Activated CD4-positive, CD25-positive, alpha-beta regulatory T cell (primary cell): ENCODE measurements around the gene MUC20.
"Not testable (repeated sequence)": the region's sequence is repeated elsewhere in the genome, so short reads cannot be mapped to it uniquely, and the experiment has no call there.

Experiments used
- DNase-seq, 4 experiments: peaks; one replicate each; lab custom pipeline; 2025; lab: John Stamatoyannopoulos, UW

Gene MUC20

DNA sequence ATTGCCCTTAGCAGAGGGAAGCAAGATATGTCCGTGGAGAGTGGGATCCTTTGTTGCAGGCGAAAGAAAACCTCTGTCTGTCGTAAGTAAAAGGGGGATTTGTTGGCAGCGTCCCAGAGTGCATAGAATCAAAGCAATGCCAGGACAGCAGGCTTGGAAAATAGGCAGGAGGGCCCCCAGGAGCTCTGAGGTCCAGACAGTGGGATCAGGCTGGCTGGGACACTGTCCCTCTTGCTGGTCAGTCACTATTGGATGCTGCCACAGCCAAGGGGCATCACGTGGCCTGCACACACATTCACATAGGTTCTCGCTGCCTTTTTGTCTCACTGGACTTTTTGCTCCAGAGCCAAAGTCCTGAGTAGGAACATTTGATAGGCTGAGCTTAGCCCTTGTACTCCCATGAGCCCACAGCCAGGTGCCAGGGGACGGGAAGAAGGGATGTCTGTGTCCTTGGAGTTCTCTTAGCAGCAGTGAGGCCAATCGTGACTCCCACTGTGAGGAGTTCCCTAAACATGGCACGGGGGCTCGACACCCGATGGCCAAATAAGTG is 10.7 kb downstream of the MUC20 start:
- no peak for DNase-seq

DNA sequence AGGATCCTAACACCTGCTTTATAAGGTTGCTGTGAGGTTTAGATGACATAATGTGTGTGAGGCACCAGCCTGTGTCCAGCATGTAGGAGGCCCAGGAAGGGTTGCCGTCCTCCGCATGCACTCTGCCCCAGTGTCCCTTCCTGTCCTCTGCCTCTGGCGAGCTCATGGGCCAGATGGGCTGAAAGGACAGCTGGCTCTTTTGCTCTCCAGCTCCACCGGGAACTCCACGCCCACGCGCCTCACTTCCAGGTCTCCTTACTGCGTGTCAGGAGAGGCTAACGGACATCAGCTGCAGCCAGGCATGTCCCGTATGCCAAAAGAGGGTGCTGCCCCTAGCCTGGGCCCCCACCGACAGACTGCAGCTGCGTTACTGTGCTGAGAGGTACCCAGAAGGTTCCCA is 12.2 kb downstream of the MUC20 start:
- DNase-seq, result no peak

DNA sequence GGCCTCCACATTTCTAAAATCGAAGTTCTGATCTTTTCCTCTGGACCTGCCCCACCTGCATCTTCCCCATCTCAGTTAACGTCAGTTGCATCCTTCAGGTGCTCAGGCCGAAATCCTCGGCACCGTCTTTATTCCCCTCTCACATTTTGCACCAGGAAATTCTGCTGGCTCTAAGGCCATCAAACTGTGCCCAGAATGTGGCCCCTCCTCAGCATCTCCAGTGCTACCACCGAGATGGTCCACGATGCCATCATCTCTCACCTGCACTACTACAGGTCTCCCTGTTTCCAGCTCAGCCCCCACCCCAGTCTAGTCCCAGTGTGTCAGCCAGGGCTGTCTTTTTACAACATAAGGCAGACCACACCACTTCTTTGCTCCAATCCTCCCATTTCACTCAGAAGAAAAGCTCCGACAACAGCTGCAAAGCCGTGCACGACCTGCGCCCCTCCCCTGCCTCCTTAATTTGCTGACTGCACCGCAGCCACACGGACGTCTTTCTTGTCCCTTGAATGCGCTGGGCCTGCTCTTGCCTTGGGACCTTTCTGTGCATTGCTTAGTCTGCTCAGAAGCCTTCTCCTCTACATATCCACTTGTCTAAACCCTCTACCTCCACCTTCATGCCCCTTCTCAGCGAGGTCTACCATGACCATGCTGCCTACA is 14.4 kb downstream of the MUC20 start:
- DNase-seq, result no peak

DNA sequence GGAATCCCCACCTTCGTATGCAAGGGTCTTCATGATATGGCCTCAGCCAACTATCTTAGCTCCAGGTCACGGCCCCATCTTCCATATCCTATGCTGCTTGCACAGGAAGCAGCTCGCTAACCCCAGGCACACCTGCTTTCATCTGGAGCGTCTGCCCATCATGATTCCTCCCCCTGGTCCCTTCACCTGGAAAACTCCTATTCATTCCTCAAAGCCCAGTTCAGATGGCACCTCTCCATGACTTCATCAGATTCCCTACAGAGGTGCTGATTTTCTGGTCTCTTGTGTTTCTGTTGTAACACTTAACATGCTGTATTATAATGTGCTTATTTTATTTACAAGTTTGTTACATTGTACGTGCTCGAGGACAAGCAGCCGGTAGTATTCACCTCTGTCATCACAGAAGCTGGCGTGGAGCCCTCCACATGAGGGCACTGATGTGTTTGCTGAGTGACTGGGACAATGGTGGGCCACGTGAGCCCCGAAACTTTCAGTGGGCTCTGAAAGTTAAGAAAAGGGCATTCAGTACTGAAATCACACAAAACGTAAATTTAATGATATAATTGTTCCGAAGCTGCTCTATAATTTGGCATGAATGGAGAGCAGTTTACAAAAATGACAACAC is 16.2 kb downstream of the MUC20 start:
- no peak for DNase-seq

DNA sequence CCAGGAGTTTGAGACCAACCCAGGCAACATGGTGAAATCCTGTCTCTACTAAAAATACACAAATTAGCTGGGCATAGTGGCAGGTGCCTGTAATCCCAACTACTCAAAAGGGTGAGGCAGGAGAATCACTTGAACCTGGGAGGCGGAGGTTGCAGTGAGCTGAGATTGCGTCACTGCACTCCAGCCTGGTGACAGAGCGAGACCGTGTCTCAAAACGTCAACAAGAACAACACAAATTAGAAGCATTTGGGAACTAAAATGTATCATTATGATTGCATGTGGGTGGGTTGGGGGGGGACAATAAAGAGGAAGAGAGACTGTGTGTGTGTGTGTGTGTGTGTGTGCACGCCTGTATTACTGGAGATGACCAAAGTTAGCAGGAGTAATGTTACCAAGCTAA is 17.0 kb downstream of the MUC20 start:
- DNase-seq, result not testable (repeated sequence)

DNA sequence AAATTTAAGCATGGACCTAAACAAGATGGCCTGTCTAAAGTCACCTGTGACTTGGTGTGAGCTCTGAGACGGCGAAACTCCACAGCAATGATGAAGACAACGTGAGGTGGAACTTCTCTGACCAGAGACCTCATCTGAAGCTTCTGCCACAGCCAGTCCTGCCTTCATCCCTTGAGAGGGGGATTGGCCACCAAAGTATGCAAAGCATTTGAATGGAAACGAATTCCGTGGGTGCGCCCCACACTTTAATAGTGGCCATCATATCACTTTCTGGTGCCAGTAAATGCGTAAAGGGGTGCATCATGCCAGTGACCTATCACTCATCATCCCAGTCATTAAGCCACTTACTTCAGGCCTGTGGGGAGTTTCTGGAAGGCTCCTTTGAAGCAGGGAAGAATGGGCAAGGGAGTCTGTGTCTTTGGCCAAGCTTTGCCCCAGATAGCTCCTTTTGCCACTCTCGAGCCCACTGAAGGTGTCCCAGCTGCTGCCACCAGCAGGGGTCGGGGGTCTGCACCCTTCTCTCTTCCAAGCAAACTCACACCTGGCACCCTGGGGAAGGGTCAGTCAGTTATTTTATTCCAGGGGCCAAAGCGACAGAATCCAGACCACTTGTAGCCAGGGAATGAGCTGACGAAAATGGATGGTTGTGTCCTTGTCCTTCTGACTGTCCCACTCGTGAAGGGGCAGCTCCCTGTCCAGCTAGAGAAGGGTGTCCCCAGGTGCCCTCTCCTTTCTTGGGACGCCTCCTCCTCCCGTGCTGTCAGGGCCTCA is 17.7 kb downstream of the MUC20 start:
- DNase-seq, result no peak

DNA sequence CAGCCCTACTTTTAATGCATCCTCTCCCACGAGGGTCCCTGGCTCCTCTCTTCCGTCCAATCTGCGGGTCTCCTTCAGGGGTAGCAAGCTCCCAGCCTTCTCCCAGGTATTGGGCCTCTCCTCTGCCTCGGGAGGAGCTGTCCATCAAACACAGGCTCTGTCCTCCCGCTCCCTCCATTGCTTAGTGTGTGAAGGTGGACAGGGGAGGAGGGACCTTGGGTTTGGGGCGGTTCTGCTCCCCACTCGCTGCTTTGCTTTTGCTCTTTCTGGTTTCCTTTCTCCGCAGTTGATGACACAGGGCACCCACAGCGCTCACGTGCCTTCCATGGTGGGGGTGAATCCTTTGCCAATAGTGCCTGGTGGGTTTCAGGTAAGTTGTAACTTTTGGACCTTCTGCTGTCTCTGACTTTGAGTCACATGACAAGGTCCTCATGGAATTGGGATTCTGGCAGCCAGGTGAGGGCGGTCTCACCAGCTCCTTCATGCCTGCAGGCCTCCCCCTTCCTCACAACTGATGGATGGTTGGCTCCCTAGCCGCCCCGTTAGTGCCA is 18.9 kb downstream of the MUC20 start:
- no peak for DNase-seq

DNA sequence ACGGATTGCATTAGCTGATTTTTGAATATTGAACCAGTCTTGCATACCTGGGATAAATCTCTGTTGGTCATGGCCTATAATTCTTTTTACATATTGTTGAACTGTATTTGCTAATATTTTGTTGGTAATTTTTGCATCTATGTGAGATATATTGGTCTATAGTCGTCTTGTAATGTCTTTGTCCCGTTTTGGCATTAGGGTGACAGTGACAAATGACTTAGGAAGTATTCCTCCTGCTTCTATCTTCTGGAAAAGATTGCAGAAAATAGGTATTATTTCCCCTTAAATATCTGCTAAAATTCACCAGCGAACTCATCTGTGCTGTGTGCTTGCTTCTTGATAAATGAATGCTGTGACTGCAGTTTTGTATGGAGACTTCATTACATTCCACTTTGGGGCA is 23.7 kb downstream of the MUC20 start:
- DNase-seq, result no peak

DNA sequence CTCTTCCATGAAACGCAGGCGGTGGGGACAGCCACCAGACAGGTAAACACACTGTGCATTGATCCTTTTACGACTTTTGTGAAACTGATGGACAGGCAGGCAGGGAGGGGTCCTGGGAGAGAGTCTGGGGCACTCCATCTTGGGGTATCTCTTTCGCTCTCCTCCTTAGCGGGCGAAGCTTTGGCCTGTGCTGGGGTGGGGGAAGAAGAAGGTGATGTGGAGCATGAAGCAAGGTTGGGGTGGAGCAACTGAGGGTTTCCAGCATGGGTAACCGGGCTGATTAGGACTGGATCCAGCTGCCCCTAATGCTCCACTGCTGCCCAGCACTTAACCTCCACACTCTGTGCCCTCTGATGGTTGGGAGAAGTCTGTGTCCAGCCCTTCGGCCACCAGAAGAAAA is 25.6 kb downstream of the MUC20 start:
- DNase-seq, result no peak

DNA sequence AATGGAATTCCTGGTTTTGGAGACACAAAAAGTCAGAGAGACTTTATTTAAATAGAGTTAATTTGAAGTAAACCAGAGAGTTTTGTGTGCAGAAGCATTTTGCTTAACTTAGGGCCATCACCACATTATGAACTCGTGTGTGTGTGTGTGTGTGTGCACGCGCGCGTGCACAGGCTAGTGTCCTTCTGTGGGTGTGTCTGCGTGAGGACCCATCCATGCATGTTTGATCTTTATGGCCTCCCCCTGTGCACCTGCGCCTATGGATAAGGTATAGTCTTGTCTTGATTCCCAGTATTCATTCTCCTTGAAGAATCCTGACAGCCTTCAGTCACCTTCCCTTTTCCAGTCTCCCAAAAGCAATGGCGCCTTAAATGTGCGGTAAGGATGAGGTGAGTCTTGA is 26.0 kb downstream of the MUC20 start:
- no peak for DNase-seq

DNA sequence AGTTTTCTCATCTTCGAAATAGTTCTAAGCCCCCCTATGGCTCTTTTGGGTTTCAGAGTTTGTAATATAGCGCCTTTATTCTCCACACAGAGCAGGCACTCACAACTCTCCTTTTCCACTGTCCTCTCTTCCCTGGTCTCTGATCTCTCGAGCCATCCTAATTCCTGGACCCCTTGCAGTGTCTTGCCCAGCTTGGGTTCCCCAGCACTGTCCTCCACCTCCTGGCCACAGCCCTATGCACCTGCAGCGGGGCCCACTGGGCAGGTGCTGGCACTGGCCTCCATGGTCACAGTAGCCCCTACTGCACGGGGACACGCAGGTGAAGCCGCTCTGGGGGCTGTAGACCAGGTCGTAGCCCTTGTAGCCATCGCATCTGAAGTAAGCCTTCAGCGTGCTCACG is 27.9 kb downstream of the MUC20 start:
- no peak for DNase-seq

DNA sequence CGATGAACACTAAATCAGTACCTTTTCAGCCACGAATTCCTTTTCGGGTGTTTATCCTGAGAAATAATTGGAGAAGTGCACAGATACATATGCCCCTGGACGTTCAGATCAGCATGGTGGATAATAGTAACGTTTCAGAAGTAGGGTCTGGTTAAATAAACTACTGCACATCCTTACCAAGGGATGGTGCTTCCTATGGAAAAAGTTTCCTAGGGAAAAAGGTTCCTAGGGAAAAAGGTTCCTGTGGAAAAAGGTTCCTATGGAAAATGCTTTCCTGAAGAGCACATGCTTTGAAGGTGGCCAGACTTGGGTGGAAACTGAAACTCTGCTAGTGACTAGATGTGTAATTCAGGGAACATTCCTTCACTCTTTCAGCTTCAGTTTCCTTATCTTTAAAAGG is 28.3 kb downstream of the MUC20 start:
- not testable (repeated sequence) for DNase-seq

DNA sequence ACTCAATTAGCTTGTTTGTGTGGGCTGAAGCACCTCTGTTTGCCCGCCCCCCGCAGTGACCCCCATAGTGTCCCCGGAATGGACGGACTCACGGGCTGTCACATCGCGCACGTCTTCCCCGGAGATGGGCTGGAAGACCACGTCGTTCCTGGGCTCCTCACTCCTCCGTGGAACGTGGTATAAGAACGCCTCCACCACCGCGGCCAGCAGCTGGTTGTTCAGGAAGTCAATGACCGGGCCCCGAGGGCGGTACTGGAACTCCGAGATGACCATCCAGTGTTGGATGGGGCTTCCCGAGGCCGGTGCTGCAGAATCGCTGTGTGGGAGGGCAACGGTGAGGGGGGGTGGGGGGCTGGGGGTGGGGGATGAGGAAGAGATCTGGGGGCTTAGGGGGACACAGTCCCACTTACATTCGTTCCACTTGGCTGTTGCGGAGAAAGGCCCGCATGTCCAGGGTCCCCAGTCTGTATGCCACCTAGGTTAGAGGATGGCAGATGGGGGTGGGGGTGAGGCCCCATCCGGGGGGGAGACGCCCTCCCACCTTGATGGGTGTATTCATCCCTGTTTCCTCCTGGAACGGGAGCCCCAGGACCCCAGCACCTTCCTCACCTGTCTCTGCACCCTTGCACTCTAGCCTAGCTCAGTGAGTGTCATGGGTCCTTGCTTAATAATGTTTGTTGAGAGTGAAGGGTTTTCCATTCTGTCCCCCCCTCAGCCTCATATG is 30.2 kb downstream of the MUC20 start:
- no peak for DNase-seq

DNA sequence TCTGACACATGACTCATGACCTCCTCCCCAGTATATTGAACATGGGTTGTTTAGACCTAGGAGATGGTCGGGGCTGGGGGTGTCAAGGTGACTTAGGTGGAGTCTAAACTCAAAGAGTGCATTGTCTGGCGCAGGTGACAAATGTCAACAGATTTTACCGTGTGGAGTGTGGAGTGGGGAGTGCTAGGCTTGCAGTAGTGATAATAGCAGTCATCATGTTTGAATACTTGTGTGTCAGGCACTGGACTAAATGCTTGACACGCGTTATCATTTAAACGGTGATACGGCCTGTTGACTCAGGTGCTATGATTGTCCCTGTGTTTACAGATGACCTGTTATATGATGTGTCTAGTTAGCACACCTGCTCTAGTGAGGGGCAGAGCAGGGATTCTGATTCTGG is 30.8 kb downstream of the MUC20 start:
- DNase-seq, result no peak

DNA sequence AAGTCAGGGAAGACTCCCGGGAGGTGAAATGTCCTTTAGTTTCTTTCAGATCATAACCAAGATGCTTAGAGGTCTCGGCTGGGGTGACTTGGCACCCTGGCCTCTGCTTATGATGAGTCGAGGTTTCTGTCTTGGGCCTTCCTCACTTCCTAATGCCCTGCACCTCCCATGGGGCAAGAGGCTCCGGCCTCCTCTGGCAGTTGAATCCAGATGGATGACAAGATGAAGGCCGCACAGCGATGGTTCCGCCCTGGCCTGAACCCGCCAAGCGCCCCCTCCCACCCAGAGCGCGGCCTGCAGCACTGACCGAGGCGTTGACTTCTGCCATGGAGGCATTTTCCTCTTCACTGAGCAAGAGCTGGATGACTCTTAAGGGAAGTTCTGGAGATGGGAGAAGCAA is 31.3 kb downstream of the MUC20 start:
- no peak for DNase-seq

DNA sequence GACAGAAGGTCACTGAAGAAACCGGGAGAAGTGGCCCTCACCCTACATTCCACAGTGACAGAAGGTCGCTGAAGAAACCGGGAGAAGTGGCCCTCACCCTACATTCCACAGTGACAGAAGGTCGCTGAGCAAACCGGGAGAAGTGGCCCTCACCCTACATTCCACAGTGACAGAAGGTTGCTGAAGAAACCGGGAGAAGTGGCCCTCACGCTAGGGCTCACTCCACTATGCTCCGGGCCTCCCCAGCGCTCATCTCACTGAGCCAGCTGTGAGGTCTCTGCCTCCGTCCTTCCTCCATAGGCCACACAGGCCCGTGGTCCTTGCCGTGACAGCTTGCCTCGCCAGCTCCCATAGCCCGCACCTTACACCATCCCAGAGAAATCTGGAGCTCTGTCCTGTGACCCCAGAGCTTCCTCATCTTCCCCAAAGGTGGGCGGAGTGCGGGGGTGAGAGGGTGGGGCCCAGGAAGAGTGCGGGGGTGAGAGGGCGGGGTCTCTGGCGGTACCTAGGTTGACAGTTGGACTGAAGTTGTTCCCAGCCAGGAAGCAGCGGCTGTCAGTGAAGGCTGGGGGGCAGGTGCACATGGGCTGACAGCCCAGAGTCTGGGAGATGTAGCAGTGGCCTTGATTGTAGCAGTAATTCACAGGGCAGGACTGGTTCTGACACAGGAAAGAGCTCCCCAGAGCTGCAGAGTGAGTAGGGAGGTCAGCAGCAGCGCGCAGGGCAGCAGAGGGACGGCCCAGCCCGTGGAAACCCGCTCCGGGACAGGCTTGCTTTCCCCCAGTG is 32.0 kb downstream of the MUC20 start:
- DNase-seq, result no peak

DNA sequence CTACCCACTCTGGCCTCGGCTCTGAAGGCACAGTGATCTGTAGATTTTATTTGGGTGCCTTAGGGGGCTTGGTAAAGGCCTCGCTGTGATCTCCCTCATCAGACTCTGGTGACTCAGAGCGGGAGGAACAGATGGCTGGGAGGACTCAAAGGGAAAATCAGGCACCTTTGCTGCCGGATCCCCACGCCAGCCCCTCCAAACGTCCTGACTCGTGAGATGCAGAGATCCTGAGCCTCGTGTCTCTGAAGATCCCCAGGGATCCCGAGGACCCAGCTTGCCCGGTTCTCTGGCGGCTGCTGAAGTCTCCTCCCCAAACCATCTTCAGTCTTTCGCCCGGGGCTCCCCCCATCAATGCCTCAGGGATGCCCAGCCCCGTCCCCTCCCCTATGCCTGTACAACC is 32.8 kb downstream of the MUC20 start:
- DNase-seq, result no peak

DNA sequence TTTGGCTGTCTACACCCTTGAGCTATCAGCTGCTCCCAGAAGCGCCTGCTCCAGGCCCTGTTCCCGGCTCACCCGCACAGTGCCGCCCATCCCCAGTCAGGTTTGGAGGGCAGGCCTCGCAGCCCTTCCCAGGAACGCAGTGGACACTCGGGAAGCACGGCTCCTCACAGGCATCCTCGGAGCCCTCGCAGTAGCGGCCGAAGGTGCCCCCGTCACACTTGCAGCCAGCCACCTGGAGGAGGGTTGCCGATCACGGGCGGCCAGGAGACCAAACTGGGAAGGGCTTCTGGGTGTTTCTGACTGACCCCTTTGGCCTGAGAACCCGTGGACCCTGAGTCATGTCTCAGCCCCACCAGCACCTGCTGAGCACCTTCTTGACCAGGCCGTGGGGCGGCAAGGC is 33.4 kb downstream of the MUC20 start:
- no peak for DNase-seq

DNA sequence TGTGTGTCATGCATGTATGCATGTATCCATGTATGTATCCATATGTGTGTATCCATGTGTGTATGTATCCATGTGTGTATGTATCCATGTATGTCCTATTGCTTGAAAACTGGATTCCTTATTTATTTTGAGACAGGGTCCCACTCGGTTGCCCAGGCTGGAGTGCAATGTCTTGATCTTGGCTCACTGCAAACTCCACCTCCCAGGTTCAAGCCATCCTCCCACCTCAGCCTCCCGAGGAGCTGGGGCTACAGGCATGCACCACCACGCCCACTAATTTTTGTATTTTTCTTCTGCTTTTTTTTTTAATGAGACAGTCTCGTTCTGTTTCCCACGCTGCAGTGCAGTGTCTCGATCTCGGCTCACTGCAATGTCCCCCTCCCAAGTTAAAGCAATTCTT is 34.1 kb downstream of the MUC20 start:
- no peak for DNase-seq

DNA sequence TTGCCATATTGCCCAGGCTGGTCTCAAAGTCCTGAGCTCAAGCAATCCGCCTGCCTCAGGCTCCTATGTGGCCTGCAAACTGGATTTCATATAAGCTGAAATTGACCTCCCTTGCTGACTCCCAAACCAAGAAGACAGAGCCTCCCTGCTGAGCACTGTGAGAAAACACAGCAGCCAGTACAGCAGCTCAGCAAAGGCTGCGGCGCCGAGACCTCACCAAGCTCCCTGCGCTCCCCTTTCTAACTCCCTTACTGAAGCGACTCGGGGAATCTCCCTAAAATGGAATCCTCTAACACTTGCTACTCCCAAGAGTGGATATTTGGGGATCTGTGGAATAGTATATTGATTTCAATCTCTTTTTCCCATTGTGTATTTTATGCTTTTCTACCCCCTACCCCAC is 34.6 kb downstream of the MUC20 start:
- no peak for DNase-seq
